RCC 7860 (cell line): ENCODE data around the gene NNAT.

ENCODE experiments used
- DNase-seq: peaks from one replicate; pipeline ENCODE4 v3.0.0-alpha.2; 2015; ENCODE audit warnings: low spot score
- FAIRE-seq: peaks from 2 replicates; lab custom pipeline; 2012; peaks lifted over from hg19 to GRCh38; lab: Jason Lieb, UNC

Gene NNAT

GRCh38 chr20:37501940-37502339, 19.1 kb upstream of the NNAT start:
- FAIRE-seq (no peak), DNase-seq (no peak)

- FAIRE-seq, result no peak
- no peak for DNase-seq
Measured at GRCh38 chr20:37502654-37503053, 18.4 kb upstream of the NNAT start.

- no peak for FAIRE-seq
- DNase-seq, result no peak
Measured at GRCh38 chr20:37503256-37503927, 17.7 kb upstream of the NNAT start.

- FAIRE-seq (no peak), DNase-seq (no peak)
Measured at GRCh38 chr20:37504404-37505096, 16.5 kb upstream of the NNAT start.

GRCh38 chr20:37505263-37506151, 15.5 kb upstream of the NNAT start:
- DNase-seq, result no peak

GRCh38 chr20:37506152-37506725, 14.8 kb upstream of the NNAT start:
- FAIRE-seq (no peak), DNase-seq (no peak)

More at GRCh38 chr20:37505263-37506151, 15.5 kb upstream of the NNAT start:
- no peak for FAIRE-seq

GRCh38 chr20:37510226-37510625, 10.8 kb upstream of the NNAT start:
- FAIRE-seq (no peak), DNase-seq (no peak)

- no peak for FAIRE-seq
- no peak for DNase-seq
Measured at GRCh38 chr20:37511610-37512275, 9.3 kb upstream of the NNAT start.

- DNase-seq, result no peak
- FAIRE-seq, result no peak
Measured at GRCh38 chr20:37513779-37514359, 7.2 kb upstream of the NNAT start.

- no peak for FAIRE-seq
- DNase-seq, result no peak
Measured at GRCh38 chr20:37515876-37516275, 5.2 kb upstream of the NNAT start.

GRCh38 chr20:37516811-37517750, 4.0 kb upstream of the NNAT start:
- no peak for FAIRE-seq
- no peak for DNase-seq

GRCh38 chr20:37518059-37518458, 3.0 kb upstream of the NNAT start:
- DNase-seq (no peak), FAIRE-seq (no peak)

GRCh38 chr20:37518606-37519507, 2.2 kb upstream of the NNAT start:
- DNase-seq (no peak), FAIRE-seq (no peak)

GRCh38 chr20:37519508-37520418, 1.3 kb upstream of the NNAT start:
- FAIRE-seq (no peak), DNase-seq (no peak)

GRCh38 chr20:37520419-37520955, 563 bp upstream of the NNAT start:
- FAIRE-seq (no peak), DNase-seq (no peak)

- DNase-seq (no peak), FAIRE-seq (no peak)
Measured at GRCh38 chr20:37522260-37523011, 1.4 kb downstream of the NNAT start.
